ENCODE data around the gene DDX49. TPM values are rescaled to one million over a fixed set of nuclear protein-coding genes. Genes with fewer than 3 reads are reported as not detected.

The DDX49 gene
- total and polyA plus RNA-seq, 9 of the 15 experiments (the other 6 are each of a cell fraction or from before 2014, with no cell fraction given), result 1.1 to 113 (median 45.7) TPM

GRCh38 chr19:18894254-18895037, 25.1 kb upstream of the DDX49 start:
- ChIA-PET CTCF (ENCODE audit: low intra/inter-chr PET ratio) (interaction anchor here (0.6 kb wide), 3 partner anchors 12 to 750 kb away, joined by 3 to 6 read pairs (median 3); no protein-coding TSS in a partner anchor), POLR2A (interaction anchor here (1.3 kb wide), 1 partner anchor 24 kb away, joined by 4 read pairs; no protein-coding TSS in a partner anchor)
- H3K27ac ChIP-seq (ENCODE audit: extremely low read depth, low read depth, low read length), result no peak overlapping the region
- H2AFZ ChIP-seq (ENCODE audit: low read depth, low read length), result no peak overlapping the region; the same call in 1 of the 2 replicates
- peak overlapping the region; percentile 60; the same call in 1 of the 2 replicates for H3K4me2 ChIP-seq (ENCODE audit: insufficient read depth, low read length)
- ATAC-seq (no peak), DNase-seq (ENCODE audit: extremely low read depth in 1 of 4, low spot score in 3 of 4) (peak; percentile 41 to 72 (median 68)), FAIRE-seq (no peak)
- peaks cover 3% of the 10 kb centered on the region for H3K9me1 ChIP-seq (ENCODE audit: control insufficient read depth, insufficient read depth, low read length)
- H3K9me3 ChIP-seq (replicated peaks; ENCODE audit: control insufficient read depth, insufficient read depth, low read depth, low read length), result no peaks in the 10 kb centered on the region
- 13% methylated on average over 22 of the region's 28 CpGs for WGBS (ENCODE audit: insufficient coverage, low coverage, missing lambda C conversion rate)
- in situ Hi-C loops (cut with MboI) (no loop called here), intact Hi-C loops (cut with micrococcal nuclease) (loop anchor here (1.0 to 5.0 kb wide), 2 partner anchors 92 to 243 kb away; partner anchors contain the start of gene TMEM161A)
- H3K27me3 ChIP-seq (ENCODE audit: control insufficient read depth in 2 of 2, insufficient read depth in 2 of 2, low read length in 2 of 2), result peaks cover 0 to 5% of the 10 kb centered on the region in 2 experiments; a peak in 1 of 5 replicates
- no peaks in the 10 kb centered on the region for H3K79me2 ChIP-seq (ENCODE audit: control insufficient read depth, insufficient read depth, low read length)
- peaks cover 8% of the 10 kb centered on the region; the same call in 1 of the 3 replicates for H3K36me3 ChIP-seq (ENCODE audit: control insufficient read depth, insufficient read depth, low read length)
- H3K9ac ChIP-seq (ENCODE audit: insufficient read depth in 1 of 2, low read depth in 2 of 2, low read length in 2 of 2), result peak overlapping the region in 1 of 2 experiments; percentile 90; a peak in 2 of 4 replicates
- no TSS peak for BruUV-seq (replicated peaks)
- H4K20me1 ChIP-seq (replicated peaks; ENCODE audit: control insufficient read depth, insufficient read depth, low read length), result peaks cover 17% of the 10 kb centered on the region
- no peak overlapping the region for H3K4me3 ChIP-seq
- peaks cover 12 to 56% of the 10 kb centered on the region in 2 experiments for H3K4me1 ChIP-seq (replicated peaks in 1 of 2; ENCODE audit: control insufficient read depth in 2 of 2, insufficient read depth in 2 of 2, low read length in 2 of 2)
- TF ChIP-seq MYNN (IDR thresholded peaks at IDR 0.05) (peak; percentile 75), MYNN (CRISPR knock-in tag; IDR thresholded peaks at IDR 0.05) (no peak), ZBTB7A (IDR thresholded peaks at IDR 0.05; ENCODE audit: borderline replicate concordance, control insufficient read depth, low read depth, low read length) (0 out of 2 replicates have a peak, but pooled peaks have one; percentile 1), BMI1 (IDR thresholded peaks at IDR 0.05; ENCODE audit: low read length) (peak; percentile 52; the same call in 1 of the 2 replicates), MXI1 (IDR thresholded peaks at IDR 0.05; ENCODE audit: low read depth, low read length) (peak; percentile 41; the same call in 1 of the 2 replicates), MEIS2 (IDR thresholded peaks at IDR 0.05; ENCODE audit: partially characterized antibody) (no peak), RFX1 (IDR thresholded peaks at IDR 0.05) (peak; percentile 89), ILK (tag; IDR thresholded peaks at IDR 0.05; ENCODE audit: borderline replicate concordance, low read depth) (no peak)

Measured in K562 (cell line).